Measurements from ENCODE around the gene TMCC3. TPM values are rescaled to one million over a fixed set of nuclear protein-coding genes. Genes with fewer than 3 reads are reported as not detected.

Gene TMCC3
- total RNA-seq, 1 experiment from 2014 or later: 0.49 TPM

DNA sequence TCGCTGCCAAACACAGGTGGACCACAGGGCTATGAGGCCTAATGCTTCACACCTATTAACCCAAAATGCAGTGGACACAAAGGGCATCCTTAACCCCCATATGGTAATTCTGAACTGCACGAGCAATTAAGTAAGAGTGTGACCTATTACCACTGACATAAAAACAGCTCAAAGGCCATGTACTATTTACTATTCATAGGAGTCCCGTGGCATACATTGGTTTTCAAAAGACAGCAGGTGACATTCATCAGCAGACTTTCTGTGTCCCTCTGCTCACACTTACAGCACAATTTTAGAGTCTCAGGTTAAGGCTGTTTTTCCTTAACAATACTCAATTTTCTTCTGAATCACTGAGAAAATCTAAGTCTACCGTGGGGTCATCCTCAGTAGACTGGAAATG lies 23.1 kb upstream of the TMCC3 start:
- no peaks in the 10 kb centered on the region for H3K36me3 ChIP-seq (ENCODE audit: insufficient read depth, low read length, poor library complexity, severe bottlenecking)
- BruUV-seq (replicated peaks): no TSS peak
- H3K4me1 ChIP-seq (ENCODE audit: insufficient read depth, low read length, poor library complexity, severe bottlenecking): no peaks in the 10 kb centered on the region
- ChIA-PET POLR2A (ENCODE audit: low non-redundant PET) (no interaction called here), CTCF (no interaction called here)
- no peaks in the 10 kb centered on the region for H3K9me3 ChIP-seq (ENCODE audit: low read depth, low read length, poor library complexity, severe bottlenecking)
- H3K27ac ChIP-seq (ENCODE audit: low read depth, low read length, poor library complexity, severe bottlenecking): no peak overlapping the region
- no peak for DNase-seq (ENCODE audit: low spot score)
- no peak overlapping the region for H3K4me3 ChIP-seq (ENCODE audit: low read depth, low read length, poor library complexity, severe bottlenecking)
- TF ChIP-seq EZH2 (IDR thresholded peaks at IDR 0.05; ENCODE audit: borderline replicate concordance, low read depth, low read length, poor library complexity, severe bottlenecking): no peak
- TF ChIP-seq, protein P1, sequence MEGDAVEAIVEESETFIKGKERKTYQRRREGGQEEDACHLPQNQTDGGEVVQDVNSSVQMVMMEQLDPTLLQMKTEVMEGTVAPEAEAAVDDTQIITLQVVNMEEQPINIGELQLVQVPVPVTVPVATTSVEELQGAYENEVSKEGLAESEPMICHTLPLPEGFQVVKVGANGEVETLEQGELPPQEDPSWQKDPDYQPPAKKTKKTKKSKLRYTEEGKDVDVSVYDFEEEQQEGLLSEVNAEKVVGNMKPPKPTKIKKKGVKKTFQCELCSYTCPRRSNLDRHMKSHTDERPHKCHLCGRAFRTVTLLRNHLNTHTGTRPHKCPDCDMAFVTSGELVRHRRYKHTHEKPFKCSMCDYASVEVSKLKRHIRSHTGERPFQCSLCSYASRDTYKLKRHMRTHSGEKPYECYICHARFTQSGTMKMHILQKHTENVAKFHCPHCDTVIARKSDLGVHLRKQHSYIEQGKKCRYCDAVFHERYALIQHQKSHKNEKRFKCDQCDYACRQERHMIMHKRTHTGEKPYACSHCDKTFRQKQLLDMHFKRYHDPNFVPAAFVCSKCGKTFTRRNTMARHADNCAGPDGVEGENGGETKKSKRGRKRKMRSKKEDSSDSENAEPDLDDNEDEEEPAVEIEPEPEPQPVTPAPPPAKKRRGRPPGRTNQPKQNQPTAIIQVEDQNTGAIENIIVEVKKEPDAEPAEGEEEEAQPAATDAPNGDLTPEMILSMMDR (conservative IDR thresholded peaks at IDR 0.05; ENCODE audit: low read depth, low read length): no peak
- H3K27me3 ChIP-seq (replicated peaks; ENCODE audit: insufficient read depth, low read depth, low read length, poor library complexity): peaks cover 5% of the 10 kb centered on the region
- intact Hi-C loops (cut with micrococcal nuclease; ENCODE audit: unreplicated experiment): no loop called here

DNA sequence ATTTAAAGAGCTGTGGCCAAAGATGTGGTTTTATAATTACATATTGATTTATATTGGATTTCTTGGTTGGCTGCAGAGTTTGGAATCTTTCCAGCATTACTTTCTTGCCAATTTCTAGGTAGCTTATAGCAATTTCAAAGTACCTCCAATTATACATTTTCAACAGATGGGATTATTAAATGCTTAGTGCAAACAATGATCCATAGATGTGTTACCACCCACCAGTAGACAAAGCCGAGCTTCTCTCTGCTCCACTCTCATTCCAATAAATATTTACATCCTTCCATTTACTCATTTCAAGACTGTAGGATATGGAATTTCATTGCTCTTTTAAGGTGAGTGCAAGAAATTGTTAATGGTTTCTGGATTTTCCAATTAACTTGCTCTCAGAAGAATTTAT lies 21.6 kb upstream of the TMCC3 start:
- Histone ChIP-seq H3K9me3 (ENCODE audit: low read depth, low read length, poor library complexity, severe bottlenecking) (no peaks in the 10 kb centered on the region), H3K27me3 (replicated peaks; ENCODE audit: insufficient read depth, low read depth, low read length, poor library complexity) (peaks cover 5% of the 10 kb centered on the region), H3K36me3 (ENCODE audit: insufficient read depth, low read length, poor library complexity, severe bottlenecking) (no peaks in the 10 kb centered on the region), H3K27ac (ENCODE audit: low read depth, low read length, poor library complexity, severe bottlenecking) (no peak overlapping the region), H3K4me3 (ENCODE audit: low read depth, low read length, poor library complexity, severe bottlenecking) (no peak overlapping the region), H3K4me1 (ENCODE audit: insufficient read depth, low read length, poor library complexity, severe bottlenecking) (no peaks in the 10 kb centered on the region)
- CTCF ChIA-PET: no interaction called here
- no peak for DNase-seq (ENCODE audit: low spot score)
- POLR2A ChIA-PET (ENCODE audit: low non-redundant PET): no interaction called here
- BruUV-seq (replicated peaks): no TSS peak
- TF ChIP-seq, protein P1 (conservative IDR thresholded peaks at IDR 0.05; ENCODE audit: low read depth, low read length): no peak
- TF ChIP-seq EZH2 (IDR thresholded peaks at IDR 0.05; ENCODE audit: borderline replicate concordance, low read depth, low read length, poor library complexity, severe bottlenecking): no peak
- intact Hi-C loops (cut with micrococcal nuclease; ENCODE audit: unreplicated experiment): no loop called here

DNA sequence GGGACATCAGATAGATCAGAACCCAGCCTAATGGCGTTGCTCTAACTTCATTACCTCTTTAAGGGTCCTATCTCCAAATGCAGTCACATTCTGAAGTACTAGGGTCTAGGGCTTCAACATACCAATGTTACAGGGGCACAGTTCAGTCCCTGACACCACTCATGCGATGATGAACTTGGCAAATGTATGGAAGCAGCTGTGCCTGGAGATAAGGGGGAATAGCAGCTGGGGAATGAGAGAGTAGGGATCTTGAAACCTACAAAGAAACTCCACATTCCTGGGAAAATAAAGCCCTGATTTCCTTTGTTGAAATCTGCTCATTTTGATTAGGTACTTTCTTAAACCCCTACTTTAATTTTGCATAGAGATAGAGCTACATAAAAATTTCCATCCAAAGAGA lies 20.5 kb upstream of the TMCC3 start:
- Histone ChIP-seq H3K36me3 (ENCODE audit: insufficient read depth, low read length, poor library complexity, severe bottlenecking) (no peaks in the 10 kb centered on the region), H3K4me1 (ENCODE audit: insufficient read depth, low read length, poor library complexity, severe bottlenecking) (no peaks in the 10 kb centered on the region), H3K27ac (ENCODE audit: low read depth, low read length, poor library complexity, severe bottlenecking) (no peak overlapping the region), H3K9me3 (ENCODE audit: low read depth, low read length, poor library complexity, severe bottlenecking) (no peaks in the 10 kb centered on the region), H3K4me3 (ENCODE audit: low read depth, low read length, poor library complexity, severe bottlenecking) (no peak overlapping the region), H3K27me3 (replicated peaks; ENCODE audit: insufficient read depth, low read depth, low read length, poor library complexity) (peaks cover 5% of the 10 kb centered on the region)
- CTCF ChIA-PET: no interaction called here
- intact Hi-C loops (cut with micrococcal nuclease; ENCODE audit: unreplicated experiment): no loop called here
- no peak for TF ChIP-seq EZH2 (IDR thresholded peaks at IDR 0.05; ENCODE audit: borderline replicate concordance, low read depth, low read length, poor library complexity, severe bottlenecking)
- TF ChIP-seq, protein P1 (conservative IDR thresholded peaks at IDR 0.05; ENCODE audit: low read depth, low read length): no peak
- POLR2A ChIA-PET (ENCODE audit: low non-redundant PET): no interaction called here
- no TSS peak for BruUV-seq (replicated peaks)
- no peak for DNase-seq (ENCODE audit: low spot score)
